SK-N-SH (cell line): Measurements from ENCODE around the gene LRRC75A.

ENCODE experiments used
- RFX5 ChIP-seq: IDR thresholded peaks from 2 replicates; pipeline ENCODE4 v1.6.1; 2012; ENCODE audit warnings: mild to moderate bottlenecking, improper control_type of control experiment, low read length
- TF ChIP-seq, protein P1 (sequence below): IDR thresholded peaks from 2 replicates; pipeline ENCODE4 v1.4.0; 2012; ENCODE audit warnings: low read depth
- TF ChIP-seq, protein P2 (sequence below): fragments of 150-350 bp; IDR thresholded peaks from 2 replicates; pipeline ENCODE4 v1.6.1; 2017; ENCODE audit warnings: antibody characterized with exemption, low read length, low read depth, borderline replicate concordance
- TF ChIP-seq, protein P3 (sequence below): fragments of 200-600 bp; sonication (generic); IDR thresholded peaks from 2 replicates; pipeline ENCODE4 v1.6.1; 2017; ENCODE audit warnings: antibody characterized with exemption, mild to moderate bottlenecking, moderate library complexity

GRCh38 chr17:16439303-16439791, 52.6 kb downstream of the LRRC75A start:
- TF ChIP-seq, protein P1, sequence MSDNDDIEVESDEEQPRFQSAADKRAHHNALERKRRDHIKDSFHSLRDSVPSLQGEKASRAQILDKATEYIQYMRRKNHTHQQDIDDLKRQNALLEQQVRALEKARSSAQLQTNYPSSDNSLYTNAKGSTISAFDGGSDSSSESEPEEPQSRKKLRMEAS = no peak
- TF ChIP-seq, protein P2, sequence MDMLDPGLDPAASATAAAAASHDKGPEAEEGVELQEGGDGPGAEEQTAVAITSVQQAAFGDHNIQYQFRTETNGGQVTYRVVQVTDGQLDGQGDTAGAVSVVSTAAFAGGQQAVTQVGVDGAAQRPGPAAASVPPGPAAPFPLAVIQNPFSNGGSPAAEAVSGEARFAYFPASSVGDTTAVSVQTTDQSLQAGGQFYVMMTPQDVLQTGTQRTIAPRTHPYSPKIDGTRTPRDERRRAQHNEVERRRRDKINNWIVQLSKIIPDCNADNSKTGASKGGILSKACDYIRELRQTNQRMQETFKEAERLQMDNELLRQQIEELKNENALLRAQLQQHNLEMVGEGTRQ = no peak
- TF ChIP-seq, protein P3, sequence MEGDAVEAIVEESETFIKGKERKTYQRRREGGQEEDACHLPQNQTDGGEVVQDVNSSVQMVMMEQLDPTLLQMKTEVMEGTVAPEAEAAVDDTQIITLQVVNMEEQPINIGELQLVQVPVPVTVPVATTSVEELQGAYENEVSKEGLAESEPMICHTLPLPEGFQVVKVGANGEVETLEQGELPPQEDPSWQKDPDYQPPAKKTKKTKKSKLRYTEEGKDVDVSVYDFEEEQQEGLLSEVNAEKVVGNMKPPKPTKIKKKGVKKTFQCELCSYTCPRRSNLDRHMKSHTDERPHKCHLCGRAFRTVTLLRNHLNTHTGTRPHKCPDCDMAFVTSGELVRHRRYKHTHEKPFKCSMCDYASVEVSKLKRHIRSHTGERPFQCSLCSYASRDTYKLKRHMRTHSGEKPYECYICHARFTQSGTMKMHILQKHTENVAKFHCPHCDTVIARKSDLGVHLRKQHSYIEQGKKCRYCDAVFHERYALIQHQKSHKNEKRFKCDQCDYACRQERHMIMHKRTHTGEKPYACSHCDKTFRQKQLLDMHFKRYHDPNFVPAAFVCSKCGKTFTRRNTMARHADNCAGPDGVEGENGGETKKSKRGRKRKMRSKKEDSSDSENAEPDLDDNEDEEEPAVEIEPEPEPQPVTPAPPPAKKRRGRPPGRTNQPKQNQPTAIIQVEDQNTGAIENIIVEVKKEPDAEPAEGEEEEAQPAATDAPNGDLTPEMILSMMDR = no peak
- no peak for TF ChIP-seq RFX5
